H9 (cell line): ENCODE results near the gene NKD2. TPM values are rescaled to one million over a fixed set of nuclear protein-coding genes. Genes with fewer than 3 reads are reported as not detected.

ENCODE experiments used
- DNase-seq: peaks from one replicate; pipeline ENCODE4 v3.0.0-alpha.2; 2017
- H2AFZ ChIP-seq: one replicate; pipeline ENCODE4 v1.6.1; 2013; ENCODE audit warnings: mild to moderate bottlenecking, low read length, control low read depth, moderate library complexity
- H2AK5ac ChIP-seq: 2 replicates; pipeline ENCODE4 v1.6.1; 2013; ENCODE audit warnings: low read length, control low read depth, mixed read lengths; ENCODE audit not compliant: insufficient read length
- H2BK120ac ChIP-seq: one replicate; pipeline ENCODE4 v1.6.1; 2013; ENCODE audit warnings: low read depth, mild to moderate bottlenecking, low read length, control low read depth, inconsistent platforms; ENCODE audit not compliant: poor library complexity, severe bottlenecking
- H2BK12ac ChIP-seq: 2 replicates; pipeline ENCODE4 v1.6.1; 2013; ENCODE audit warnings: low read length, control low read depth, mixed read lengths, low read depth; ENCODE audit not compliant: insufficient read length
- H2BK15ac ChIP-seq: 2 replicates; pipeline ENCODE4 v1.6.1; 2013; ENCODE audit warnings: low read depth, low read length, control low read depth
- H2BK20ac ChIP-seq: one replicate; pipeline ENCODE4 v1.6.1; 2013; ENCODE audit warnings: low read depth, mild to moderate bottlenecking, low read length, control low read depth, inconsistent platforms; ENCODE audit not compliant: poor library complexity, severe bottlenecking
- H2BK5ac ChIP-seq: 2 replicates; pipeline ENCODE4 v1.6.1; 2013; ENCODE audit warnings: low read length, control low read depth, mixed read lengths; ENCODE audit not compliant: insufficient read length
- H3K14ac ChIP-seq: 2 replicates; pipeline ENCODE4 v1.6.1; 2013; ENCODE audit warnings: low read length, control low read depth; ENCODE audit not compliant: insufficient read depth
- H3K18ac ChIP-seq: 2 replicates; pipeline ENCODE4 v1.6.1; 2013; ENCODE audit warnings: low read depth, mild to moderate bottlenecking, mixed read lengths, low read length, control low read depth; ENCODE audit not compliant: insufficient read length
- H3K23ac ChIP-seq: 2 replicates; pipeline ENCODE4 v1.6.1; 2013; ENCODE audit warnings: low read length, control low read depth, mixed read lengths, low read depth; ENCODE audit not compliant: insufficient read length
- H3K23me2 ChIP-seq: 2 replicates; pipeline ENCODE4 v1.6.1; 2013; ENCODE audit warnings: low read depth, mild to moderate bottlenecking, mixed read lengths, low read length, control low read depth; ENCODE audit not compliant: insufficient read length, poor library complexity, severe bottlenecking
- H3K27ac ChIP-seq: 2 replicates; pipeline ENCODE4 v1.5.1; 2013; ENCODE audit warnings: low read length, control low read depth, mixed read lengths, low read depth; ENCODE audit not compliant: insufficient read length
- H3K27me3 ChIP-seq: 2 replicates; pipeline ENCODE4 v1.6.1; 2013; ENCODE audit warnings: low read length, control low read depth, inconsistent platforms; ENCODE audit not compliant: insufficient read depth
- H3K4ac ChIP-seq: 2 replicates; pipeline ENCODE4 v1.6.1; 2013; ENCODE audit warnings: low read depth, mild to moderate bottlenecking, control low read depth, inconsistent platforms, low read length, moderate library complexity
- H3K4me1 ChIP-seq: 2 replicates; pipeline ENCODE4 v1.6.1; 2013; ENCODE audit warnings: low read length, control low read depth, inconsistent platforms; ENCODE audit not compliant: insufficient read depth
- H3K4me2 ChIP-seq: 2 replicates; pipeline ENCODE4 v1.6.1; 2013; ENCODE audit warnings: low read length, control low read depth, mixed read lengths; ENCODE audit not compliant: insufficient read length, insufficient read depth
- H3K56ac ChIP-seq: 2 replicates; pipeline ENCODE4 v1.6.1; 2013; ENCODE audit warnings: low read depth, mild to moderate bottlenecking, mixed read lengths, low read length, control low read depth; ENCODE audit not compliant: insufficient read length
- H3K79me1 ChIP-seq: 2 replicates; pipeline ENCODE4 v1.6.1; 2013; ENCODE audit warnings: low read depth, mild to moderate bottlenecking, moderate library complexity, low read length, control low read depth, inconsistent platforms; ENCODE audit not compliant: insufficient read depth, poor library complexity, severe bottlenecking
- H3K79me2 ChIP-seq: 2 replicates; pipeline ENCODE4 v1.6.1; 2013; ENCODE audit warnings: low read length, control low read depth, inconsistent platforms; ENCODE audit not compliant: insufficient read depth
- H3K9ac ChIP-seq: 2 replicates; pipeline ENCODE4 v1.6.1; 2013; ENCODE audit warnings: low read length, control low read depth, mixed read lengths; ENCODE audit not compliant: insufficient read length; ENCODE audit errors: extremely low read depth
- H3K9me3 ChIP-seq: one replicate; pipeline ENCODE4 v1.6.1; 2013; ENCODE audit warnings: low read depth, low read length, inconsistent platforms; ENCODE audit not compliant: control insufficient read depth
- H3T11ph ChIP-seq: one replicate; pipeline ENCODE4 v1.6.1; 2013; ENCODE audit warnings: mild to moderate bottlenecking, low read length, control low read depth, inconsistent platforms
- H4K20me1 ChIP-seq: one replicate; pipeline ENCODE4 v1.6.1; 2013; ENCODE audit not compliant: control insufficient read depth, insufficient read length, insufficient read depth
- H4K5ac ChIP-seq: 2 replicates; pipeline ENCODE4 v1.6.1; 2013; ENCODE audit warnings: low read depth, mild to moderate bottlenecking, mixed read lengths, low read length, control low read depth; ENCODE audit not compliant: insufficient read length
- H4K8ac ChIP-seq: replicated peaks from 2 replicates; pipeline ENCODE4 v1.6.1; 2013; ENCODE audit warnings: low read length, control low read depth, mixed read lengths, low read depth; ENCODE audit not compliant: insufficient read length
- H4K91ac ChIP-seq: 2 replicates; pipeline ENCODE4 v1.6.1; 2013; ENCODE audit warnings: low read depth, mild to moderate bottlenecking, moderate library complexity, mixed read lengths, low read length, control low read depth; ENCODE audit not compliant: insufficient read length
- H3K27ac Mint-ChIP-seq, 3 experiments: 2 replicates in 2 of 3; 3 replicates in 1 of 3; pipeline ENCODE4 v1.8.0; 2020 to 2021; ENCODE audit warnings: mixed read lengths in 3 of 3, mild to moderate bottlenecking in 1 of 3, moderate library complexity in 1 of 3
- H3K27me3 Mint-ChIP-seq: 2 replicates; pipeline ENCODE4 v1.8.0; 2021; ENCODE audit warnings: low read depth, mild to moderate bottlenecking, moderate library complexity, mixed read lengths
- H3K36me3 Mint-ChIP-seq, 3 experiments: 2 replicates in 2 of 3; 3 replicates in 1 of 3; pipeline ENCODE4 v1.8.0; 2020 to 2021; ENCODE audit warnings: low read depth in 3 of 3, mixed read lengths in 3 of 3; ENCODE audit not compliant: insufficient read depth in 1 of 3
- H3K4me1 Mint-ChIP-seq, 2 experiments: 2 replicates each; pipeline ENCODE4 v1.8.0; 2020; ENCODE audit warnings: mixed read lengths in 2 of 2
- H3K4me3 Mint-ChIP-seq, 2 experiments: 2 replicates in 1 of 2; 3 replicates in 1 of 2; pipeline ENCODE4 v1.8.0; 2020 to 2021; ENCODE audit warnings: mild to moderate bottlenecking in 2 of 2, mixed read lengths in 2 of 2, moderate library complexity in 1 of 2
- H3K9me3 Mint-ChIP-seq, 2 experiments: 2 replicates in 1 of 2; 3 replicates in 1 of 2; pipeline ENCODE4 v1.8.0; 2020; ENCODE audit warnings: mild to moderate bottlenecking in 2 of 2, mixed read lengths in 2 of 2, moderate library complexity in 1 of 2
- WGBS: extraction: QIAGEN DNeasy Blood & Tissue Kit; methylation state at CpG from one replicate; pipeline ENCODE4 v1.1.7; 2013; ENCODE audit warnings: missing lambda C conversion rate, low lambda C conversion rate, mixed read lengths; ENCODE audit not compliant: insufficient read length; ENCODE audit errors: extremely low coverage; 5-methylcytosine and 5-hydroxymethylcytosine counted together
- total RNA-seq: library from RNA; stranded (reverse); gene quantifications from 2 replicates; pipeline ENCODE4 v1.2.1, GENCODE V29; 2021
- TF ChIP-seq, protein P1 (sequence below): fragments of 200-600 bp; sonication (generic); conservative IDR thresholded peaks from 3 replicates; pipeline ENCODE4 v1.8.0; 2021; ENCODE audit warnings: antibody characterized with exemption, mild to moderate bottlenecking

Gene NKD2
- total RNA-seq, 1 experiment from 2014 or later: 7.3 TPM

DNA sequence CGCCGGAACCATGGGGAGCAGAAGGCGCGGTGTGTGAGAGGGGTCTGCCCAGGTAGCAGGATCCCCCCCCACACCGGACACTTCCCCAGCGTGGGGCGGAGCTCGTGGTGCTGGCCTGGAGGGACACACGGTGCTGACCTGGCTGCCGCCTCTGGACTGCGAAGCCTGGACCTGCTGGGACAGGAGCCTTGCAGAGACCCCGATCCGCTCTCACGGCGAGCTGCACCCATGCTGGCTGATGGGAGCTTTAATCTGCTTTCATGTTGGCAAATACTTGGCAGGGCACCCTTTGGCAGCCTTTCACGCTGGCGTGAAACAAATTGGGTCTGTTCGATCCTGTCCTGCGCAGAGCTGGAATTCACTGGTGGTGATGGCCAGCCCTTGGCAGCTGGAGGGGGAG, 7.4 kb downstream of the NKD2 start:
- Histone ChIP-seq H4K5ac (no peak overlapping the region), H4K8ac (no peak overlapping the region), H3K18ac (no peak overlapping the region), H3K23ac (no peak overlapping the region), H3K23me2 (no peaks in the 10 kb centered on the region), H2BK15ac (no peak overlapping the region), H3K56ac (no peak overlapping the region), H3K4me2 (no peak overlapping the region), H2AFZ (no peak overlapping the region), H2BK120ac (no peak overlapping the region), H3K79me1 (no peaks in the 10 kb centered on the region), H3K4ac (no peak overlapping the region), H3T11ph (no peak overlapping the region), H2BK20ac (no peak overlapping the region), H4K20me1 (no peaks in the 10 kb centered on the region), H3K79me2 (no peaks in the 10 kb centered on the region), H2AK5ac (no peak overlapping the region), H2BK5ac (no peak overlapping the region), H3K9ac (no peak overlapping the region), H3K4me1 (no peaks in the 10 kb centered on the region), H3K14ac (no peak overlapping the region), H3K27ac (no peak overlapping the region), H2BK12ac (no peak overlapping the region), H3K27me3 (no peaks in the 10 kb centered on the region), H3K9me3 (no peaks in the 10 kb centered on the region), H4K91ac (no peak overlapping the region)
- Mint-ChIP-seq H3K27ac (no peak overlapping the region), H3K36me3 (no peaks in the 10 kb centered on the region), H3K4me1 (peaks cover 16 to 19% of the 10 kb centered on the region in 2 experiments), H3K27me3 (peaks cover 4% of the 10 kb centered on the region), H3K9me3 (no peaks in the 10 kb centered on the region; a peak in 1 of 5 replicates), H3K4me3 (no peak overlapping the region)
- no peak for DNase-seq
- WGBS: no CpG with 5 or more reads among the region's 19 CpGs
- TF ChIP-seq, protein P1, sequence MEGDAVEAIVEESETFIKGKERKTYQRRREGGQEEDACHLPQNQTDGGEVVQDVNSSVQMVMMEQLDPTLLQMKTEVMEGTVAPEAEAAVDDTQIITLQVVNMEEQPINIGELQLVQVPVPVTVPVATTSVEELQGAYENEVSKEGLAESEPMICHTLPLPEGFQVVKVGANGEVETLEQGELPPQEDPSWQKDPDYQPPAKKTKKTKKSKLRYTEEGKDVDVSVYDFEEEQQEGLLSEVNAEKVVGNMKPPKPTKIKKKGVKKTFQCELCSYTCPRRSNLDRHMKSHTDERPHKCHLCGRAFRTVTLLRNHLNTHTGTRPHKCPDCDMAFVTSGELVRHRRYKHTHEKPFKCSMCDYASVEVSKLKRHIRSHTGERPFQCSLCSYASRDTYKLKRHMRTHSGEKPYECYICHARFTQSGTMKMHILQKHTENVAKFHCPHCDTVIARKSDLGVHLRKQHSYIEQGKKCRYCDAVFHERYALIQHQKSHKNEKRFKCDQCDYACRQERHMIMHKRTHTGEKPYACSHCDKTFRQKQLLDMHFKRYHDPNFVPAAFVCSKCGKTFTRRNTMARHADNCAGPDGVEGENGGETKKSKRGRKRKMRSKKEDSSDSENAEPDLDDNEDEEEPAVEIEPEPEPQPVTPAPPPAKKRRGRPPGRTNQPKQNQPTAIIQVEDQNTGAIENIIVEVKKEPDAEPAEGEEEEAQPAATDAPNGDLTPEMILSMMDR: no peak
